NCI-H345 treated with DMSO at 0.1 percent for 48 hours (cell line): ENCODE results near the gene PRKCE.

Experiments
- DNase-seq: peaks from one replicate; lab custom pipeline; 2025; ENCODE audit not compliant: unreplicated experiment; lab: John Stamatoyannopoulos, UW

PRKCE gene

DNA sequence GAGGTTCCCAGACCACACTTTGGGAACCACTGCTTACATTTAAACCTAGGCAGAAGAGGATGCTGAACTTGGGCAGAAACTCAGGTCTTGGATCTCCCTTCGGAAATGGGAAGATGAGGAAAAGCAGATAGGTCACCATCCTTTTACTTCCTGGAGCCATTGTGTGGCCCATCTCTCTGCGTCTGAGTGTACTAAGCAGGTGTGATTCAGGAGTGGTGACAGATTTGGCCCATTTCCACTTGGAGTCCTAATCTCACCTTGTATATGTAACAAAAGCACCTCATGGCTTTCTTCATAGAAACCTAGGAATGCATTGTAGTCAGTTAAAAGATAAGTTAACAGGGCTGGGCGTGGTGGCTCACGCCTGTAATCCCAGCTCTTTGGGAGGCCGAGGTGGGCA is 71.0 kb downstream of the PRKCE start:
- no peak for DNase-seq

- DNase-seq: no peak
These were observed 72.4 kb downstream of the PRKCE start for GRCh38 chr2:45723857-45724256.

DNA sequence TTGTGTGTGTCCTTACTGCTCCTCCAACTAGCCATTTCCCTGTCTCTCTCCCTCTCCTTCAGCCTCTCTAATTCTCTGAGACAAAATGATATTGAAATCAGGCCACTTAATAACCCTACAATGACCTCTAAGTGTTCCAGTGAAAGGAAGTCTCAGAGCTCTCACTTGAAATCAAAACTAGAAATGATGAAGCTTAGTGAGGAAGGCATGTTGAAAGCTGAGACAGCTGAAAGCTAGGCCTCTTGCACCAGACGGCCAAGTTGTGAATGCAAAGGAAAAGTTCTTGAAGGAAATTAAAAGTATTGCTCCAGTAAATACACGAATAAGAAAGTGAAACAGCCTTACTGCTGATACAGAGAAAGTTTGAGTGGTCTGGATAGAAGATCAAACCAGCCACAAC is 72.9 kb downstream of the PRKCE start:
- no peak for DNase-seq

DNA sequence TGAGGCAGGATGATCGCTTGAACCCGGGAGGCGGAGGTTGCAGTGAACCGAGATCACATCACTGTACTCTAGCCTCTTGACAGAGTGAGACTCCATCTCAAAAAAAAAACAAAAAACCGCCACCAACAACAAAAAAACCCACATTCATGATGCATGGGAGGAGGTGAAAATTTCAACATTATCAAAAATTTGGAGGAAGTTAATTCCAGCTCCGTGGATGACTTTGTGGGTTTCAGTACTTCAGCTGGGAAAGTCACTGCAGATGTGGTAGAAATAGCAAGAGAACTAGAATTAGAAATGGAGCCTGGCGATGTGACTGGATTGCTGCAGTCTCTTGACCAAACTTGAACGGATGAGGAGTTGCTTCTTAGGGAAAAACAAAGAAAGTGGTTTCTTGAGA is 74.3 kb downstream of the PRKCE start:
- DNase-seq: no peak

DNA sequence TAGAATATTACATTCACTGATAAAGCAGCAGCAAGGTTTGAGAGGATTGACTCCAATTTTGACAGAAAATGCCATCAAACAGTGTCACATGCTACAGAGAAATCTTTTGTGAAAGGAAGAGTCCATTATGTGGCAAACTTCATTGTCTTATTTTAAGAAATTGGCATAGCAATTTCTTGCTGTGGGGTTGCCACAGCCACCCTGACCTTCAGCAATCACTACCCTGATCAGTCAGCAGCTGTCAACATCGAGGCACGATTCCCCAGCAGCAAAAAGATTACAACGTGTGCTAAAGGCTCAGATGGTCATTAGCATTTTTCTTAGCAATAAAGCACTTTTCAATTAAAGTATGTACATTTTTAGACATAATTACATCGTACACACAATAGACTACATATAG is 74.7 kb downstream of the PRKCE start:
- no peak for DNase-seq

- DNase-seq: no peak
These were observed 77.0 kb downstream of the PRKCE start for GRCh38 chr2:45728458-45728942.

GRCh38 chr2:45729753-45730512 is 78.5 kb downstream of the PRKCE start:
- DNase-seq: no peak

DNA sequence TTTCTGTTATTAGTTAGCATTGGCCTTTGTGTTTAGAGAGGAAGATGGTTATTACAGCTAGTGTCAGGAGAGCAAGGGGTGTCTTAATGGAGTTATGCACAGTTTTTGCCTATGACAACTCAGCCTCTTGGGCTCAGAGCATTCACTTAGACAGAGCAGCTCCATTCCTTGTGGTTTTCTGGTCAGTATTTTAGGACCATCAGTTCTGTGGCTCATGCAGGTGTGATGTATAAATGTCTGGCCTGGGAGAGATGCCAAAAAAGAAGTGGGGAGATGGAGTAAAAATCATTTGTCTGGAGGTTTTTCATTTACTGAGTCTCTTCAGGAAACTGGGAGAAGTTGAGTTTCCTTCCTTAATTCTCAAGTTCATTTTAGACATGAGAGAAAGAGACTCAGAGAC is 79.7 kb downstream of the PRKCE start:
- DNase-seq: no peak

GRCh38 chr2:45732436-45732835 is 81.0 kb downstream of the PRKCE start:
- no peak for DNase-seq

DNA sequence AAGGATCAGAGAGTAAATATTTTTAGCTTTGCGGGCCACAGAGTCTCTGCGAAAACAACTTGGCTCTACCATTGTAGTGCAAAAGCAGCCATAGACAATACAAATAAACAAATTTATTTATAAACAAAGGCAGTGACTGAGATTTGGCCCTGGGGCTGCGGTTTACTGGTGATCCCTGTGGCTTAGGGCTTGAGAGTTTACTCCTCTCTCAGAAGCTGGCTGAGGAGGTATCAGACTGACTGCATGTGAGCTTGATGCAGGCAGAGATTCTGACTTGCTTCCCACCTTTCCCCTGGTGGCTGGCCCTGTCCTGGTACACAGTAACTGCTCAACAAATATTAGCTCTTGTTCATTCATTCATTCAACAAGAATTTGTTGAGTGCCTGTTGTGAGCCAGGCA is 81.5 kb downstream of the PRKCE start:
- DNase-seq: no peak

DNA sequence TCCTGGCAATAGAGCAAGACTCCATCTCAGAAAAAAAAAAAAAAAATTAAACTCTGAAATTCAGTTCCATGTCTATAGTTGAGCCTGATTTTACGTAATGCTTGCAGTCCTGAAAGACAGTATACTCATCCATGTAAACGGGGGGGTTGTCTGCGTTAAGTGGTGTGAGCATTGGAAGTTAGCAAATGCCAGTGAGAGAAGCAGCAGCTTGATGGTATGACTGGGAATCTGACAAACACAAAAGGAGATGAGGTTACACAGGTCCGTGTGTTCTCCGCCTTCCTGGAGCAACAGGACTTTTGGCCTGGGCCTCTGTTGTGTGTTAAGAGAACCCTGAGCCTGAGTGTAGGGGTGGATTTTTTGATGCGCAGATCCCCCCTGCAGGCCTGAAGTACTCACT is 82.9 kb downstream of the PRKCE start:
- no peak for DNase-seq

GRCh38 chr2:45734952-45735351 is 83.5 kb downstream of the PRKCE start:
- DNase-seq: no peak

DNA sequence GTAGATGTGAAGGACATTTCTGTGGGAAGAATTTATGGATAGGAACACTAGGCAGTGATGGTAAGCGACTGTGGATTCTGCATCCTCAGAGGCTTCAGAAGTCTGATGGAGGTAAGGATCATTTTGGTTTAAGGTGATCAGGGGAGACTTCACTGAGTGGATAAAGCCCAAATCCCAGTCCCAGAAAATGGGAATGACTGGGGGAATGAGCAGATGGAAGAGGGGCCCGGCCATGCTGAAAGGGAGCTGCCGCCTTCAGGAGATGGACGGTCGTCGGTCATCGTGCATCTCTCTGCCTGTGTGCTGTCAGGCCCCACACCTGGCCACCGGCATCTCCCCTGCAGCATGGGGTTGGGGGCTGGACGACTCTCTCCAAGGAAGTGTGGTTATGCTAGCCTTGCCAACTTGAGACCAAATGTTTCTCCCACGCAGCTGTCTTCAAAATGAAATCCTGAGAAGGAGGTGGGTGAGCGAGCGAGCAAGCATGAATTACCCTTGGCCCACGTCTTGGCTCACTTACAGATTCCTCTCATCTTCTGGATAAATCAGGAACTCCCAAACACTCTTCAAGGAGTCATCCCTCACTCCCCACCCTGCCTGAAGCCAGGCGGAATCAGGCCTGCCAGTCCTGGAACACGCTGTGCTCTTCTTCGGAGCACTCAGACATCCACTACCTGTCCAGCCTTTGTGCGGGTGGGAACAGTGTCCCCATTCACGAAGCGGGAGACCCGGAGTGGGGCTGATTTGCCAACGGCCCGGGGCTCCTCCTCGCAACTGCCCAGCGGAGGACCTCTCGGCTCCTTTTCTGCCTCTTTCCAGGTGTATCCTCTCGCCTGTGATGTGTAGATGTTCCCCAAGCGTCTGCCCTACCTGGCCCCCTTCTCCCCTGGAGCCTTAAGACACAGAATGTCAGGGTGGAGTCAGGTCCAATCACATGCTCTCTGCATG is 85.6 kb downstream of the PRKCE start:
- no peak for DNase-seq

- DNase-seq: no peak
These were observed 88.5 kb downstream of the PRKCE start for GRCh38 chr2:45739796-45740485.

- no peak for DNase-seq
These were observed 89.8 kb downstream of the PRKCE start for GRCh38 chr2:45741161-45741850.

- DNase-seq: no peak
These were observed 92.3 kb downstream of the PRKCE start for GRCh38 chr2:45743531-45744396.

GRCh38 chr2:45745231-45745630 is 93.8 kb downstream of the PRKCE start:
- no peak for DNase-seq

DNA sequence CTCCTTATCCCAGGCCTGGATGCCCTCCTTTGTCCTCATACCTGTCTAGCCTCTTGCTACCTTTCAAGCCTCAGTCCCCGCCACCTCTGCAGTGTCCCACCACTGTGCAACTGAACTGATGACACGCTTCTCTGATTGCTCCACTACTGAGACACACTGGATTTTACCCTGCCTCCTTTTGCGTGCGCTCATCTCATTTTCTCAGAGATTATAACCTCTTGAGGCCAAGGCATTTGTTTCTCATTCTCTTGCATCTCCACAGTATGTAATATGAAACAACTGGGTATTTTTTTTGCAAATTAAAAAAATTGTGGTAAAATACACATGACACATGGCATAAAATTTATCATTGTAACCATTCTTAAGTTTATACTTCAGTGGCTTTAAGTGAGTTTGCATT is 95.4 kb downstream of the PRKCE start:
- no peak for DNase-seq

DNA sequence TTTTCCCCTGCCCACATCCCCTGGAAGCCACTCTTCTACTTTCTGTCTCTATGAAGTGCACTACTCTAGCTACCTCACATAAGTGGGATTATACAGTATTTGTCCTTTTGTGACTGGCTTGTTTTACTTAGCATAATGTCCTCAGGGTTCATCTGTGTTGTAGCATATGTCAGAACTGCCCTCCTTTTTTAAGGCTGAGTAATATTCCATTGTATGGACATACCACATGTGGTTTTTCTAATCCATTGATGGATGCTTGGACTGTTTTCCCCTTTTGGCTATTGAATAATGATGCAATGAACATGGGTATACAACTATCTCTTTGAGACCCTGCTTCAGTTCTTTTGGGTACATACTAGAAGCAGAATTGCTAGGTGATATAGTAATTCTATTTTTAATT is 95.9 kb downstream of the PRKCE start:
- no peak for DNase-seq

DNA sequence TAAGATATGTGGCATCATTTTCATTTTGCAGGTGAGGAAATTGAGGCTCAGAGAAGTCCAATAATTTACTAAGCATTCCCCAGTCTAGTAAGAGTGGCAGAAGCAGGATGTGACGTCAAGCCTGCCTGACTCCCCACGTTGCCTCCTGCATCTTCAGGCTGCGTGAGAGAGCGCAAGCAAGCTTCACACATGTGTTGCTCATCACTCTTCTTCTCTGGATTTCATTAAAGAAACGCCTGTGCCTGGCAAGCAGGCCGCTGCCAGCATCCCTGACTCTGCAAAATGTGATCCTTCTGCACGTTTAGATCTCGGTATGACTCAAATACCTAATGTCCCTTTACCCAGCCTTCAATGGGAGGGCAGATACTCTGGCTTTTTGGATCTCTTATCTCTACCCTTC is 96.8 kb downstream of the PRKCE start:
- DNase-seq: no peak
